Measurements from ENCODE around the gene FRS3.
A peak's percentile ranks its signal among the peaks of the same experiment; 100 is the strongest.
"Not testable (repeated sequence)": the region's sequence is repeated elsewhere in the genome, so short reads cannot be mapped to it uniquely, and the experiment has no call there.

FRS3 gene

DNA sequence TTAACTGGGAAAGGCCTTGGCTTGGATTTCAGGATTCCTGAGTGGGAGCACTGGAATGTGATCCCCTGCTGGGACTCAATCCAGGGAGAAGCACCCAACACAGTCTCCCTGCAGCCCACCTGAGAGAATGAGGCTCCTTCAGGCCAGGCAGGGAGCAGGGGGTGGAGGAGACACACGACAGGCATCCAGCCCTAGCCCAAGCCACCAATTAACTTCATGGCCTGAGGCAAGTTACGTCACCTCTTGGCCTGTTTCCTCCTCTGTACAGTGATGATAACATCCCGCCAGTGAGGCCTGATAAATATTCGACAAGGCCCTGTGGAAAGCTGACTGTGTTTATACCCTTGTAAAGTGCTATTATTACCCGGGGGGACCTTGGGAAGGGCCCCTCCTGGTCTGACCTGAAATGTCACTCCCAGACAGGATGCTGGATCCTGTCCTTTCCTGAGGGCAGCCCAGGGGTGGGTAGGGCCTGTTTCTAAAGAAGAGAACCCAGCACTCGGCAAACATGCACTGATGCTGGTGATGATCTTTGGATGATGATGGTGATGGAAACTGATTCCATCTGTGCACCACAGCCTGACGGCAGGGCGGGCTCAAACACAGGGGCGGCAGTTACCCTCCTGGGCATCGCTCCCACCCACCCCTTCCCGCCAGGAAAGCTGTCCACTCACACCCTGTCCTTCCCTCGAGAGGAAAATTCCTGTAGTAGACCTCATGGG lies 12.4 kb downstream of the FRS3 start:
- DNase-seq: no peak

- DNase-seq: not testable (repeated sequence)
Observed at GRCh38 chr6:41766043-41766664, 13.5 kb downstream of the FRS3 start.

DNA sequence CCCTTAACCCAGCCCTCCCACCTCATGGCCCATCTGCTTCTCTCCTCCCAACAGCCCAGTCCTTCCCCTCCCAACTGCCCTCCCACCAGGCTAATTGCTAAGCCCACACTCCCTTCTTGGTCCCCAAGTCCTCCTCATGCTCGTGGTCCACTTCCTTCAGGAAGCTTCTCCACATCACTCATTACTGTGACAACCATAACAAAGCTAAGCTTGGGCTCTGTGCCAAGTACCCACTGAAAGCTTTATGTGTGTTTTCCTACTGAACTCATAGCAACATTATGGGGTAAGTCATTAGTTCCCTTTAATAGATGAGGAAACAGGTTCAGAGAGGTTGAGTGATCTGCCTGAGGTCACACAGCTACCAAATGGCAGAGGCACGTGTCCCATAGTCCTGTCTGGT lies 16.2 kb downstream of the FRS3 start:
- DNase-seq: no peak

GRCh38 chr6:41759905-41760579 lies 19.7 kb downstream of the FRS3 start:
- DNase-seq: no peak

- no peak for DNase-seq
Observed at GRCh38 chr6:41759106-41759904, 20.4 kb downstream of the FRS3 start.

DNA sequence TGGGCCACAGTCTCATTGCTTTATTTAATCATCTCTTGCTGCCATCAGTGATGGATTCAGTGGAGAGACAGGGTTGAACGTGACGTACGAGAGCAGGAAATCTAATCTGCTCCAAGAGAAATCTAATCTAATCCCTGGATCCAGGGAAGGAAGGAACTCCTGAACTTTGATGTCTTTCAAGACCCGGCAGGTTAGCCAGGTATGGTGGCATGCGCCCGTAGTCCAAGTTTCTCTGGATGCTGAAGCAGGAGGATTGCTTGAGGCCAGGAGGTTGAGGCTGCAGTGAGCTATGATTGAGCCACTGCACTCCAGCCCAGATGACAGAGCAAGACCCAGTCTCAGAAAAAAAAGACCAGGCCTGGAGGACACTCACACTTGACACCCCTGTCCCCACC lies 21.1 kb downstream of the FRS3 start:
- no peak for DNase-seq

DNA sequence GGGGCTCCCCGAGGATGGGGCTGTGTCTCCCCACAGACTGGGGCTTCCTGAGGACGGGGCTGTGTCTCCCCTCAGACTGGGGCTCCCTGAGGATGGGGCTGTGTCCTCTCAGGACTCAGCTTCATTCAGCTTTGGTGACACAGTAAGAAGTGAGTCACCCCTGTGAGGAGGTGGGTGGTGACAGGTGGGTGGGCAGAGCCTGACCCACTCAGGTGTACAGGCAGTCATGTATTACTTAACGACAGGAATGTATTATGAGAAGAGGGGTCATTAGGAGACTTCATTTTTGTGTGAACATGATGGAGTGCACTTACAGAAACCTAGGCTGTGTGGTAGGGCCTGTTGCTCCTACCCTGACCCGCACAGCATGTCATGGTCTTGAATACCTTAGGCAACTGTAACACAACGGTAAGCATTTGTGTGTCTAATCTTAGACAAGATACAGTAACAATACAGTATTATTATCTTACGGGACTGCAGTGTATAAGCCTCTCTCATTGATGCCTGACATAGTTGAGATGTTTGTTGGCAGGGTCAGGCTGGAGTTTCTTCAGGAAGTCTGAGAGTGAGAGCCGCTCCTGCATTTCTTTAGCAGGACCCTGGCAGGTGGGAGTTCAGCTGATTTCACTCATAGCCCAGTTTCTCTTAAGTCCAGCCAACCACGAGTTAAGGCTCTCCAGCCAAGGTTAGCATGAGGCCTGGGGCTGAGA lies 21.6 kb downstream of the FRS3 start:
- no peak for DNase-seq

DNA sequence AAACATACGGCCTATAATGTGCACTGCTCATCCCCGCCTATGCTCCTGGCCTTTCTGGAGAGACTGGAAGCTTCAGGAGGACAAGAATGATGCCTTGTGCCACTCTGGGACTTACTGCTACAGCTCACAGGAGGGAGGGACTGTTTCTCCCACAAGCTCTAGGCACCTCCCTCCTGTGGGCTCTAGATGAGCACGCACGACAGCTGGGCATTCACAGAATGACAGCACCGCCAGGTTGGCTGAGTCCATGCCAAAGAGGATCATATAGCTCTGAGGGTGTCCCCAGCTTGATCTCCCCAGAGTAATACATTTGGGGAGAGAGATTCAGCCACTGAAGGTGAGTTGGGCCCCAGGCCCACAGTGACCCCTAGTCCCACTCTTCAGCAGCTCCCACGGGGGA lies 22.4 kb downstream of the FRS3 start:
- DNase-seq: peak; percentile 17 to 69

GRCh38 chr6:41756354-41756753 lies 23.3 kb downstream of the FRS3 start:
- DNase-seq: no peak

DNA sequence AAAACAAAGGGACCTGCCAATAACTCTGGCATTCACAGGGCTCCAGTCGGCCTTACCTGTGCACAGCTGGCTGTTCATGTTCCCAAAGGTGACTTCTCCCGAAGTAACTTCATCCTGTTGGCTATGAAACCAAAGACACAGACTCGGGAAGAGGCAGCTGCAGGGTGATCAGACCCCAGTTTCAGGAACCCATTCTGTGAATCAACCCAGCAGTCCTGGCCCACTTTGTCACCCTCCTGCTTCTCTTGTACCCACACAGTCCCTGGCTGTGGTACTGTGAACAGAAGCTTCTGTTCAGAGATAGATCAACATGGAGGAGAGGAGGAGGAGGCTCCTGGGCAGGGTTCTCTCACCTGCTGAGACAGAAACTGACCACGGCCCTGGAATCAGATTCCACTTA lies 23.8 kb downstream of the FRS3 start:
- DNase-seq: no peak

GRCh38 chr6:41750374-41750773 lies 29.3 kb downstream of the FRS3 start:
- no peak for DNase-seq

DNA sequence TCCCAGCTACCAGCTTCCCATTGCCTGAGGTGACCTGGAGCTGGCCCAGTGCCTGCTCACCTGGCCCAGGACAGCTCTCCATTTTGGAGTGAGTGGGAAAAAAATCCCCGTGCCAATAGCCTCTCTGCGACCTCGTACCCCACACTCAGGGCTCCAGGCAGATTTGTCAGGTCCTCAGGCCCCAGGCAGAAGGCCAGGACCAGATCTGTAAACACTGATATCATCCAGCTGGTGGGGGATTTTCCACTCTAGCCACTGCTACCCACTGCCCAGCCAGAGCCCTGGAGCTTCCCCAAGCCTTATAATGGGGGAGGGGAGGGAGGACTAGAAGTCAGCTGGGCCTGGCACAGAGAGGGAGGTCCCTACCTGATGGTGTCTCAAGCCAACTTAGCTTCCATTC lies 31.2 kb downstream of the FRS3 start:
- DNase-seq: no peak

DNA sequence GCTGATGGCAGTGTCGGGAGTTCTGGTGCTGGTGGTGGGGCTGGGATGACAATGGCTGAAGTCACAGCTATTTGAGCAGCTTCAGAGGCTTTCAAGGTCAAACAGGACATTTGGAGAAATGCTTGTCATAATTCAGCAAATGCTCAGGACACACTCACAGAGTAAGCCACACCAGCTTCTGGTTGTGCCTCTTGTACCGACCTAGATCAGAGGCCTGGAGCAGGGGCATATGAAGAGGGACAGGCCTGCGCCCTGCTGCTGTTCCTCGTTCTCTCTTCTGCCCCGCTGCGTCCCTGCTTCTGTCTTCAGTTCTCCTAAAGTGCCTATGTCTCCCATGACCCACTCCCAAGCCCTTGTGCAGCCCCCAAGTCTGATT lies 31.6 kb downstream of the FRS3 start:
- no peak for DNase-seq

DNA sequence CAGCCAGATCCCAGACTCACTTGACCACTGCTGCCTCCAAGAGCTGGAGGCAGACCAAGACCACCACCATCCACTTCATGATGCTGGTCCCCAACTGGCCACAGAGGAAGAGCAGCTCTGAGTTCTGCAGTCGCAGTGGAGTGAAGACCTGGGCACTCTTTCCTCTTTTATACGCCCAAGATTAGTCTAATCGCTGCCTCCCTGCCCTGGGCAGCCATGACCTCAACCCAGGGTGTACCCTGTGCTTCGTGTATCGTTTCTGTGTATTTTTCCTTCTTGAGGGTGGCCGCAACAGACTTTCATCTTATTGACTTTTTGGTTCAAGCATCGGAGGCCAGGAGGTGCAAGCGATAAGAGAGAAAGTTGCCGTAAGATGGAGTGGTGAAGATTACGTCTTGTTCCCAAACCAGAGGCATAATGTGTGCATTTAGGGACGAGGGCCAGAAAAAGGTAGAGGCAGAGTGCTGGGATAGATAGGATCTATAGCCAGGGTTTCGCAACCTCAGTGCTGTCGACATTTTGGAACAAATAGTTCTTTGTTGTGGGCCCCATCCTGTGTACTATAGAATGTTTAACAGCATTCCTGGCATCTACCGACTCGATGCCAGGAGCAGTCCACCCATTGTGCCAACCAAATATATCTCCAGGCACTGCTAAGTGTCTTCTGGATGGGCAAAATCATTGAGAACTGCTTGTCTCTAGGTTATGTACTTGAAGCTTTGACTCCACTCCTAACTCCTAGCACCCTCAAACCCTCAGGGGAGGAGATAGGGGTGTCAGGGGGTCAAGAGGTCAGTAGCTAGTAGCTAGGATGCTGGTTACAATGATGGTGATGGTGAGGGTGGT lies 32.2 kb downstream of the FRS3 start, which contains the start of gene PGC:
PGC (minus strand) TSS at position 142 of the 846 bp plus-strand sequence; CDS start at position 79, 63 bp downstream.
- no peak for DNase-seq

DNA sequence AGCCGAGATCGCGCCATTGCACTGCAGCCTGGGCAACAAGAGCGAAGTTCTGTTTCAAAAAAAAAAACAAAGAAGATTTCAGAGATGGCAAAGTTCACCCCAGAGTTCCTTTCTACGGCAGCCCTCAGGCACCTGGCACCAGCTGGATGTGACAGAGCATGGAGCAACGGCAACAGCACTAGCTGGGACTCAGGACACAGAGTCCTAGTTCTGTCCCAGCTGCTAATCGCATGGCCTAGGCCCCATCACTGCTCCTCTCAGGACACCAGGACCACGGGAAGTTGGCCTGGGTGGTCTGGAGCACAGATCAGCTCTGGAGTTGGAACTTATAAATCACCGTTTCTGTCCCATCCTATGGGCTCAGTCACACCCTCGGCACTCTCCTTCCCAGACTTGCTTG lies 33.6 kb downstream of the FRS3 start:
- no peak for DNase-seq

DNA sequence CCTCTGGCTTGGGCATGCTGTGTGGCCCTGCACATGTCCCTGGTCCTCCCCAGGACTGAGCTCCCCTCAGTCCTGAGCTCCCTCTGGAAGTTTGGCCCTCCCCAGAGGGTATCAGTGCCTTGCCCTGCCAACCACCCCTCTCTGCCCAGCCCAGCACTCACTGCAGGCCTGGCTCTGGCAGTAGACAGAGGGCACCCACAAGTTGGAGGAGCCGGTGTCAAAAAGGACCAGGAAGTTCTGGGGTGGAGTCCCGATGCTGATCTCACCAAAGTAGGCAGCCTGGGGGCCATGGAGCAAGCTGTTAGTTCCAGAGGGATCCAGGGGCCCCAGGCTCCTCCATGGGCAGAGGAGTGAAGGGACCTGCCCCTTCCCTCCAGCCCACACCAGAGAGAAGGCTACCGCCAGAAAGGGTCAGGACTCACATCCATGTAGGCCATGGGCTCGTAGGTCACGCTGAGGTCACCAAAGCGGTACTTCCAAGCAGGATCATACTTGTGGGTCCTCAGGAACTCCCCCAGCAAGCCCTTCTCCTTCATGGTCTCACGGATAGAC lies 35.4 kb downstream of the FRS3 start:
- no peak for DNase-seq

- DNase-seq: no peak
Observed at GRCh38 chr6:41743406-41744235, 36.1 kb downstream of the FRS3 start.

GRCh38 chr6:41741625-41742490 lies 37.8 kb downstream of the FRS3 start:
- no peak for DNase-seq

GRCh38 chr6:41740366-41741162 lies 39.1 kb downstream of the FRS3 start:
- DNase-seq: no peak
